Coronary artery (tissue), 2 donors: Measurements from ENCODE around the gene SMARCC1.

Experiments
- DNase-seq: peaks from one replicate; pipeline ENCODE4 v3.0.0-alpha.2; 2017; ENCODE audit warnings: low spot score
- H3K27ac ChIP-seq, 2 donors: fragments of 200-600 bp; sonication (generic); one replicate each; pipeline ENCODE4 v1.5.1; 2016 to 2019
- H3K4me3 ChIP-seq: fragments of 200-600 bp; sonication (generic); 2 replicates; pipeline ENCODE4 v1.5.1; 2016; ENCODE audit warnings: mild to moderate bottlenecking, moderate library complexity
- CTCF ChIP-seq: fragments of 200-600 bp; sonication (generic); IDR thresholded peaks from one replicate; pipeline ENCODE4 v1.5.1; 2019; ENCODE audit warnings: antibody characterized with exemption

SMARCC1 gene

GRCh38 chr3:47803480-47804025, 21.9 kb upstream of the SMARCC1 start:
- peak overlapping the region; percentile 97 to 99 for H3K27ac ChIP-seq
- DNase-seq: no peak
- no peak for TF ChIP-seq CTCF
- peak overlapping the region; percentile 98 for H3K4me3 ChIP-seq

- Histone ChIP-seq H3K4me3 (peak within 1 kb of the TSS; percentile 98), H3K27ac (peak within 1 kb of the TSS; percentile 97 to 99)
- DNase-seq: peak; percentile 91
- TF ChIP-seq CTCF: no peak
Measured at GRCh38 chr3:47802734-47803479, 21.2 kb upstream of the SMARCC1 start, which contains the start of gene DHX30. Gene DHX30 (plus strand): TSS chr3:47803138. CDS start chr3:47810684, 7,546 bp downstream.

- no peak for DNase-seq
- no peak for TF ChIP-seq CTCF
- no peak overlapping the region for H3K4me3 ChIP-seq
- H3K27ac ChIP-seq: no peak overlapping the region
Measured at GRCh38 chr3:47799733-47800132, 18.0 kb upstream of the SMARCC1 start.

- no peak for TF ChIP-seq CTCF
- DNase-seq: no peak
- H3K27ac ChIP-seq: no peak overlapping the region
- H3K4me3 ChIP-seq: no peak overlapping the region
Measured at GRCh38 chr3:47794544-47794943, 12.9 kb upstream of the SMARCC1 start.

GRCh38 chr3:47792699-47793098, 11.0 kb upstream of the SMARCC1 start:
- no peak for TF ChIP-seq CTCF
- no peak for DNase-seq
- Histone ChIP-seq H3K27ac (no peak overlapping the region), H3K4me3 (no peak overlapping the region)

- no peak overlapping the region for H3K4me3 ChIP-seq
- no peak overlapping the region for H3K27ac ChIP-seq
- no peak for TF ChIP-seq CTCF
- no peak for DNase-seq
Measured at GRCh38 chr3:47791193-47791855, 9.6 kb upstream of the SMARCC1 start.
